ENCODE measurements around the gene DAPK2.
A peak's percentile ranks its signal among the peaks of the same experiment; 100 is the strongest.

The DAPK2 gene

GRCh38 chr15:63893866-63894661, 152.2 kb downstream of the DAPK2 start:
- no peak for DNase-seq (ENCODE audit: low read depth)

GRCh38 chr15:63892794-63893441, 153.4 kb downstream of the DAPK2 start:
- peak; percentile 69 for DNase-seq (ENCODE audit: low read depth)

- no peak for DNase-seq (ENCODE audit: low read depth)
Measured at GRCh38 chr15:63891768-63892133, 154.5 kb downstream of the DAPK2 start.

GRCh38 chr15:63891079-63891767, 155.1 kb downstream of the DAPK2 start:
- peak; percentile 63 for DNase-seq (ENCODE audit: low read depth)

- DNase-seq (ENCODE audit: low read depth), result no peak
Measured at GRCh38 chr15:63890617-63891016, 155.7 kb downstream of the DAPK2 start.

- DNase-seq (ENCODE audit: low read depth), result no peak
Measured at GRCh38 chr15:63889831-63890230, 156.5 kb downstream of the DAPK2 start.

GRCh38 chr15:63888823-63889222, 157.5 kb downstream of the DAPK2 start:
- no peak for DNase-seq (ENCODE audit: low read depth)

- DNase-seq (ENCODE audit: low read depth), result no peak
Measured at GRCh38 chr15:63888146-63888545, 158.1 kb downstream of the DAPK2 start.

GRCh38 chr15:63887630-63888029, 158.7 kb downstream of the DAPK2 start:
- no peak for DNase-seq (ENCODE audit: low read depth)

- DNase-seq (ENCODE audit: low read depth), result no peak
Measured at GRCh38 chr15:63884953-63885352, 161.3 kb downstream of the DAPK2 start.

- DNase-seq (ENCODE audit: low read depth), result no peak
Measured at GRCh38 chr15:63881431-63881830, 164.9 kb downstream of the DAPK2 start.

GRCh38 chr15:63880744-63881143, 165.5 kb downstream of the DAPK2 start:
- no peak for DNase-seq (ENCODE audit: low read depth)

- no peak for DNase-seq (ENCODE audit: low read depth)
Measured at GRCh38 chr15:63879995-63880394, 166.3 kb downstream of the DAPK2 start.

- no peak for DNase-seq (ENCODE audit: low read depth)
Measured at GRCh38 chr15:63879211-63879610, 167.1 kb downstream of the DAPK2 start.

GRCh38 chr15:63877713-63878271, 168.5 kb downstream of the DAPK2 start:
- no peak for DNase-seq (ENCODE audit: low read depth)

GRCh38 chr15:63876085-63876662, 170.1 kb downstream of the DAPK2 start:
- DNase-seq (ENCODE audit: low read depth), result no peak

- no peak for DNase-seq (ENCODE audit: low read depth)
Measured at GRCh38 chr15:63874616-63875015, 171.7 kb downstream of the DAPK2 start.

GRCh38 chr15:63872759-63873510, 173.3 kb downstream of the DAPK2 start:
- DNase-seq (ENCODE audit: low read depth), result no peak

- no peak for DNase-seq (ENCODE audit: low read depth)
Measured at GRCh38 chr15:63870487-63871209, 175.6 kb downstream of the DAPK2 start.

- no peak for DNase-seq (ENCODE audit: low read depth)
Measured at GRCh38 chr15:63870043-63870394, 176.3 kb downstream of the DAPK2 start.

Data from activated T-cell treated with anti-CD3 and anti-CD28 coated beads for 24 hours (primary cell).